GM18498 (cell line): ENCODE data around the gene TANGO2.
"Not testable (repeated sequence)": the region's sequence is repeated elsewhere in the genome, so short reads cannot be mapped to it uniquely, and the experiment has no call there.

Experiments used
- ATAC-seq: cut with Tn5 transposase; IDR thresholded peaks from one replicate; pipeline ENCODE4 v1.9.1; 2021; ENCODE audit warnings: mild to moderate bottlenecking, moderate library complexity; ENCODE audit not compliant: unreplicated experiment

The TANGO2 gene

DNA sequence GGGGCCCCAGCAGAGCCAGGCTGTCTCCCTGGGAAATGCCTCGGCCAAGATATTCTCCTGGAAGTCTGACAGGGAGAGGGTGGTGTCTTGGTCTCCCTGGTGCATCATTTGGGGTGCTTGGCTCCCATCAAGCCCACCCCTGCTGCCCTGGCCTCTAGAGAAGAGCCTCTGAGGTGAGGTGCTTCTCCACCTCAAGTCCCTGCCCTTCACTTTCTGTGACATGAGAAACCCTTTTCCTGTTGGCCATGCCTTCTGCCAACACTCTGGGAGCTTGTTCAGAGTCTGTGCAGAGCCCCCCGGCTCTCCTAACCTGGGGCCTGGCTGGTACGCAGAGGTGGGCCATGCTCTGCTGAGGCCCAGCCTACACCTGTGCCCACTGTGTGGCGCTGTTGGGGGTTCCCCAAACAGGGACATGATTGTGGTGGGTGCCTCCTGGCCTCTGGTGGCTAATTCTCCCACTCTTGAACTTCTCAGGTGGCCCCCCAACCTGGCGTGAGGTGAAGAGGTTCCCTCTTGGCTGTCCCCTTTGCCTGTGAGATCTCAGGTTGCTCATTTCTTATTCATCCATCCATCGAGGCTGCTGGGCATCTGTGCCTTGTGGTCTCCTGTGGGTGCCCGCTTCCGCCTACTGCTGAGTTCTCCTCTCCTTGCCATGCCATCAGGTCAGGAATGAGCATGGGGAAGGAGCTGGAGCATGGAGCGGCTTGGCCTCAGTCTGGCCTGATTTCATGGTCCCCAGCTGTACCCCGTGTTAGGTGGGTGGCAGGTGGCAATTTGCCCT, 40.0 kb downstream of the TANGO2 start:
- no peak for ATAC-seq

DNA sequence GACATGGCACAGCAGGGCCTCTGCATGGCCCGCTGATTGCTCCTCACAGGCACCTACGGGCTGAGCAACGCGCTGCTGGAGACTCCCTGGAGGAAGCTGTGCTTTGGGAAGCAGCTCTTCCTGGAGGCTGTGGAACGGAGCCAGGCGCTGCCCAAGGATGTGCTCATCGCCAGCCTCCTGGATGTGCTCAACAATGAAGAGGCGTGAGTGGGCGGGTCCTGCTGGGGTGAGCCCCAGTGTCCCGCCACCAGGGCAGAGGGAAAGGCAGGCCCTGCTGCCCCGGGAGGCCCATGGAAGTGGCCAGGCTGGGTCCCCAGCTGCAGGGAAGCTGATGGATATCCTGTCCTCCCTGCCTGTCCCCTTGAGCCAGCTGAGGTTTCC, 40.6 kb downstream of the TANGO2 start:
- no peak for ATAC-seq

DNA sequence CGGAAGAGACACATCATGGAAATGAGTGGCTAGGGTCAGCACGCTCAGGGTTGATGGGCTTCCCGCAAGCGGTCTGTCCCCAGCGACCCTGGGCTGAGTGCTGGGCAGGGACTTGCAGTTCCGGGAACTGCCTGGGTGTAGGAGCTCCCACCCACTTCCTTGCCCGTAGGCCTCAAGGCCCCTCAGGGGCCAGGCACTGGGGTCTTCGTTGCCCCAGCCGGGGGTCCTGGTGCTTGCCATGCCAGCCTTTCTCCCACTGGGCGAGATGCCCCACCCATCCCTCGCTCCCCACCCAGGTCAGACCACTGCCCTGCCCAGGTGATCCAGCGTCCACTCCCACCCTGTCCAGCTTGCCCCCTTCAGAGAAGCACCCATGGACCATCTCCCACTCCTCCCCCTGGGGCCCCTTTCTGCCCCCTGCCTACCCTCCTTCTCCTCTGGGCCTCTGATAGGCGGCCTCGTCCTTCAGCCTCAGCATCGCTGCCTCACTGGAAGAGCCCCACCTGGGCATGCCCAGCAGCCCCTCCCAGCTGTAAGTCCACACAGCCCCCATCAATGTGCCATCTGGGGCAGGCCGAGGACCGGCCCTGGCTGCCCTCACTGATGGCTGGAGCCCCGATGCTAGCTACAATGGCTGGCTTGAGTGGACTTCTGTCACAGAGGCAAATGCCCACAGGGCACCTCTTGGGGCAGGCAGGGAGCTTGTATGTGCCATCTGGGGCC, 41.3 kb downstream of the TANGO2 start:
- no peak for ATAC-seq

DNA sequence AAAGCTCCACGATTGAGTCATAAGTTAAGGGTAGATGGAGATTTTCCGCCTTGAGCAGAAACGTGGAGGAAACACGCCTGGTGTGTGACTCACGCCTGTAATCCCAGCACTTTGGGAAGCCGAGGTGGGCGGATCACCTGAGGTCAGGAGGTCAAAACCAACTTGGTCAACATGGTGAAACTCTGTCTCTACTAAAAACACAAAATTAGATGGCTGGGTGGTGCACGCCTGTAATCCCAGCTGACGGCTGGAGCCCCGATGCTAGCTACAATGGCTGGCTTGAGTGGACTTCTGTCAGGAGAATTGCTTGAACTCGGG, 41.8 kb downstream of the TANGO2 start:
- no peak for ATAC-seq

DNA sequence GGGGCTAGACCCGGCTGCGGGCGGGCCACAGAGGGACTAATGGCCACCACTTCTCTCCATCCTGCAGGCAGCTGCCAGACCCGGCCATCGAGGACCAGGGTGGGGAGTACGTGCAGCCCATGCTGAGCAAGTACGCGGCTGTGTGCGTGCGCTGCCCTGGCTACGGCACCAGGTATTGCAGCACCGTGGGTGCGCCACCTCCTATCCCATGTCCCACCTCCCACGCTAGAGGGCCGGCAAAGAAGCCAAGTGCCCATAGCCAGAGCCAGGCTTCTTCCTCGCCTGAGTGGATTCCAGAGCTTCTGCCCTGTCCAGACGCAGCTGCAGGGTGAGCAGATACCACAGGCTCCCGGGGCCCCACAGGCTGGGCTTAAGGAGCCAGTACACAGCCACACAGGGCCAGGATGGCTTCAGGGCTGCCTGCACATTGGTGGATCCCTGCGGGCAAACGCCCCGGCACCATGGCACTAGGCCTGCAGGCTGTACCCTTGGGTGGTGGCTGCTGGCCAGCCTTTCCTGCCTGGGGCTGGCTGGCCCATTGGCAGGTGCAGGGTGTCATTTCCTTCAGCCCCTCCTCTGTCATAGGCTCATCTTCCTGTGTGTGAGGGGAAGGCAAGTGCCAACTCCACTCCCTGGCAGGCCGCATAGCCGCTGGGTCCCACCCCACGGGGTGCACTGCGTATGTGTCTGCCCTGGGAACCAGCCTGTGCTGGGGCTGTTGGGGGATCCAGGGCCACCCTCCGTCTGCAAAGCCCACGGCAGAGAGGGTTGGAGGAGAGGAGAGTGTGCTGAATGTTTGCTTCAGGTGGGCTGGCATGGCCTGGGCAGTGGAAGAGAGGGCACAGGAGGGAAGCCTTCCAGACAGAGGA, 42.6 kb downstream of the TANGO2 start:
- no peak for ATAC-seq

DNA sequence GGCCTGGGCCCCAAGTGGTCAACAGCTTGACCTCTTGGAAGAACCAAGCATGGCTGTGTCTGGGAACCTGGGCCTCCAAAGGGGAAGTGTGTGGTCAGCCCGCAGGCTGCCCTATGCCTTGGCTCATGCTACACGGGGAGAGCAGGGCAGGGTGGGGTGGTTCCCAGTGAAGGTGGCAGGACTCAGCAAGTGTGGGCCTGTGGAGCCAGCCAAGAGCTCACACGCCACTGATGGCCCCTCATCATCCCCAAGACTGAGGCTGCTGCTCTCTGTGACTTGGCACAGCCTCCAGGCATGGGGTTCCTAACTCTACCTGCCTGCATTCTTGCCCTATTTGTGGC, 43.2 kb downstream of the TANGO2 start:
- ATAC-seq: no peak

DNA sequence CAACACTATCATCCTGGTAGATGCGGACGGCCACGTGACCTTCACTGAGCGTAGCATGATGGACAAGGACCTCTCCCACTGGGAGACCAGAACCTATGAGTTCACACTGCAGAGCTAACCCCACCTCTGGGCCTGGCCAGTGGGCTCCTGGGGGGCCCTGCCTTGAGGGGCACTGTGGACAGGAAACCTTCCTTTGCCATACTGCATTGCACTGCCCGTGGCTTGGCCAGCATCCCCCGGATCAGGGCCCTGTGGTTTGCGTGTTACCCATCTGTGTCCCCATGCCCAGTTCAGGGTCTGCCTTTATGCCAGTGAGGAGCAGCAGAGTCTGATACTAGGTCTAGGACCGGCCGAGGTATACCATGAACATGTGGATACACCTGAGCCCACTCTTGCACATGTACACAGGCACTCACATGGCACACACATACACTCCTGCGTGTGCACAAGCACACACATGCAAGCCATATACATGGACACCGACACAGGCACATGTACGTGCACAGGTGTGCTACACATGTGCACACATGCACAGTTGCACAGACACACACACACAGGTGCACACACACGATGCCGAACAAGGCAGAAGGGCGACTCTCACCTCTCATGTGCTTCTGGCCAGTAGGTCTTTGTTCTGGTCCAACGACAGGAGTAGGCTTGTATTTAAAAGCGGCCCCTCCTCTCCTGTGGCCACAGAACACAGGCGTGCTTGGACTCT, 43.8 kb downstream of the TANGO2 start:
- no peak for ATAC-seq

DNA sequence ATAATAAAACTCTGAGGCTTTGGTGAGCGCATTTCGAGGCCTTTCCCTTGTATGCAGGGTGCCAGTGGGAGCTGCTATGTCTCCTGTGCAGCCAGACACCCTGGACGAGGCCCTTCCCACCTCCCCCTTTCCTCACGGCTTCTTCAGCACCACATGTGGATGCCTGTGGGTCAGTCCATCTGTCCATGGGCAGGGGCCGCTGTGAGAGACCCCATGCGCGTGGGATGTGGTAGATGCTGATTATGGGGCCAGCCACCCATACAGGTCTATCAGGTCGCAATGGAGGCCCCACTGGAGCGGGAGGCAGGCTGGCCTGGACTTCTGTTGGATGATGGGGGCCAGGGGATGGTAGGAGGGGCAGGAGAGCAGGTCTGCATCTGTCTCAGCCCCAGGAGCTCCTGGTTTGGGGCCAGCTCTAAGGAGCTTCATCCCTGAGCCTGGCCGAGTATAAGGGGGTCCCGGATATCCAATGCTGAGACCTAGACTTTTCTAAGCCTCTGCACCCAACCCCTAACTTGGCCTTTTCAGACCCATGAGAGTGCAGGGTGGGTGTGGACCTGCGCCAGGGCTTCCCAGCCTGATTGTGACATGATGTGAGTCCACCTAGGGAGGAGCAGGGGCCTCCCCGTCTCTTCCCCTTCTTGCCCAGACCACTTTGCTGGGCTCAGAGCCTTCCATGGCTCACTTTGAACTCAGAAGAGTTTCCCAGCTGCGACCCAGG, 45.1 kb downstream of the TANGO2 start:
- no peak for ATAC-seq

DNA sequence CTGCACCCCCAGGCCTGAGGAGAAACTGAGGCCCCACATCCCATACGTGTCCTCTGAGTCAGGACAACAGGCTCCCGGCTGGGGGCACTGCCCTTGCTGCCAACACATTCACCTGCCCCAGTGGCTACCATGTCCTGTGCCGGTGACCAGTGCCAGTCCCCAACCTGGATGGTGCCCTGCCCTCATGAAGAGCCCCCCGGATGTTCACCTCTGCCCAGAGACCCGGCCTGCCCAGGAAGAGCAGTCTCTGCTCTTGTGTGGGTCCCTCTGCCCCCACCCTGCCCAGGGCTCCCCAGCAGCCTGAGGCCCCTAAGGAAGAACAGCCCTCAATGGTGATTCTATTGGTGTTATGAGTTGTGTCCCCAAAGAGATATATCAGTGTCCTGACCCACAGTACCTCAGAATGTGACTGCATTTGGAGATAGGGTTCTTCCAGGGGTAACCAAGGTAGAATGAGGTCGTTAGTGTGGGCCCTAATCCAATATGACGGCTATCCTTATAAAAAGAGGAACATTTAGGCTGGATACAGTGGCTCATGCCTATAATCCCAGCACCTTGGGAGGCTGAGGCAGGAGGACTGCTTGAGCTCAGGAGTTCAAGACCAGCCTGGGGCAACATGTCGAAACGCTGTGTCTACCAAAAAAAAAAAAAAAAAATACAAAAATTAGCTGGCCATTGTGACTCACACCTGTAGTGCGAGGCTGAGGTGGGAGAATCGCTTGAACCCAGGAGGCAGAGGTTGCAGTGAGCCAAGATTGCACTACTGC, 45.9 kb downstream of the TANGO2 start:
- ATAC-seq: no peak

DNA sequence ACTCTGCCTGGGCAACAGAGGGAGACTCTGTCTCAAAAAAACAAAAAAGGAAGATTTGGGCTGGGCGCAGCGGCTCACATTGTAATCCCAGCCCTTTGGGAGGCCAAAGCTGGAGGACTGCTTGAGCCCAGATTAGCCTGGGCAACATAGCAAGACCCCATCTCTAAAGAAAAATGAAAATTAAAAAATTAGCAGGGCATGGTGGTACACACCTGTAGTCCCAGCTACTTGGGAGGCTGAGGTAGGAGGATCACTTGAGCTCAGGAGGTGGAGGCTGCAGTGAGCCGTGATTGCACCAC, 46.4 kb downstream of the TANGO2 start:
- not testable (repeated sequence) for ATAC-seq

DNA sequence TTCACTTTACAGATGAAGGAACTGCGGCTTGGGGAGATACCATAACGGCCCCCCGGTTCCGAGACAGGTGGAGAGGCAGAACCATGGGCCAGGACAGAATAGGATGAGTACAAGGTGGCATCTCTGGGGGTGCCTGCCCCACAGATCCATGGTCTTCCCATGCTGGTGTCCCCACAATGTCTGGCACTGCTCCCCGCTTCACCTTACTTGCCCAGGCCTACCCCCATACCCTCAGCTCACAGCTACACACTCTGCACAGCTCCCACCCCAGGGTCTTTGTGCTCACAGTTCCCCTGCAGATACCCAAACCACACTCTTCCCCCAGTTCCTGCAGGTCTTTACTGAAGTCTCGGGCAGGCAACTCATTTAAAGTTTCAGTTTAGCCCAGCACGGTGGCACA, 47.7 kb downstream of the TANGO2 start:
- ATAC-seq: no peak

DNA sequence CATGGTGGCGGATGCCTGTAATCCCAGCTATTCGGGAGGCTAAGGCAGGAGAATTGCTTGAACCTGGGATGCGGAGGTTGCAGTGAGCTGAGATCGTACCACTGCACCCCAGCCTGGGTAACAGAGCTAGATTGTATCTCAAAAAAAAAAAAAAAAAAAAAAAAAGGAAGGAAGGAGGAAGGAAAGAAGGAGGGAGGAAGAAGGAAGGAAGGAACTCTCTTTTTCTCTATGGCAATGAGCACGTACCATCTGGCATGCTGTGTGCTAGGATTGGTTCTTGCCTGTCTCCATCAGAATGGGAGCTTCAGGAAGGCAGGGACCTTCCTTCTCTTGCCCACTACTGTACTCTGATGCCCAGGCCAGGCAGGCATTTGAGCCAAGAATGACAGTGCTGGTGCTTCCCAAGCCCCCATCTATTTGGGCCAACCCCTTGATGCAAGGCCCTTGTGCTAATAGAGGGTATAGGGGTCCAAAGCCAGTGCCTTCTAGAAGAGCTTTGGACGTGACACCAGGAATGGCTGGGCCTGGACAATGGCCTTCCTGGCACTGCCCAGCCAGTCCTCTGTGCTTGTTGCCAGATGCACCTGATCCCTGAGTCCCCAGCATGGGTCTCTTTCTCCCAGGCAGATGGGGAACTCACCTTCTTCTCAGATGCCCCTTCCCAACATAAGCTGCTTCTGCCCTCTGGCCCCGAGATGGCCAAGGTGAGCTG, 48.6 kb downstream of the TANGO2 start:
- ATAC-seq: no peak

DNA sequence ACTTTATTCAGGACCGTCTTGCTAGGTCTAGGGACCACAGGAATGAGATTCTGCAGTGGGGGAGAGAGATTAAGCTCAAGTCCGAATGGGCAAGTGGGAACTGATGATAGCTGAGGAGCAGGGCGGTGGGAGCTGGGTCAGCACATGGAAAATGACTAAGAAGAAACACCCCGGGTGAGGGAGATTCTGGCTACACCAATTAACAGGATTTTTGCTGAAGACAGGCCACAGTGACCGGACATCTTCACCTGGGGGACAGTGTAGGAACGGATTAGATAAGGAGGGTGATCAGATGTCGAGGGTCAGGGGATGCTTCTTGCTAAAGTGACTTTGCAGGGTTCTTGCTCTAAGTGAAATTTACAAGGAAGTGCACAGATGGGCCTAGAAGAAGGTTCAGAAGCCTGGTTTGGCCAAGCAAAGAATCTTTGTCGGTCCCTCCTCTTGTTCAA, 50.6 kb downstream of the TANGO2 start:
- ATAC-seq: no peak

DNA sequence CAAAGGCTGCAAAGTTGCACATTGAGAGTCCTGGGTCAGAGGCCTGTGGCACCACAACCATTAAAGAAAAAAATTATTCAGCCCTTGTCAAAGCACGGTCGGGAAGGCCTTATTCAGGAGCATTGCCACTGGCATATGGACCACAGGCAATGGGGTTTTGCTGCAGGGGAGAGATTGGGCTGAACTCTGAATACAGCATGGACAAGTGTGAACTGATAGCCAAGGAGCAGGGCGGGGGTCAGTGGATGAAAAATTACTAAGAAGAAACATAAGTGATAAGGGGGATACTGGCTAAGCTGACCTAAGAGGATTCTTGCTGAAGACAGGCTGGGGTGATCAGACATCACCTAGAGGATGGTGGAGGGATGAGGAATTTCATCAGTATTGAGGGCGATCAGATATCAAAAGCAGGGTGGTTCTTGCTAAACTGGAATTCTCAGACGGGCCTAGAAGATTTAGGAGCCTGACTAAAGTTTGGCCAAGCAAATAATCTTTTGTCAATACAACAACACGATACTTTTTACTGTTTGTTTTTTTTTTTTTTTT, 55.8 kb downstream of the TANGO2 start:
- ATAC-seq: no peak

DNA sequence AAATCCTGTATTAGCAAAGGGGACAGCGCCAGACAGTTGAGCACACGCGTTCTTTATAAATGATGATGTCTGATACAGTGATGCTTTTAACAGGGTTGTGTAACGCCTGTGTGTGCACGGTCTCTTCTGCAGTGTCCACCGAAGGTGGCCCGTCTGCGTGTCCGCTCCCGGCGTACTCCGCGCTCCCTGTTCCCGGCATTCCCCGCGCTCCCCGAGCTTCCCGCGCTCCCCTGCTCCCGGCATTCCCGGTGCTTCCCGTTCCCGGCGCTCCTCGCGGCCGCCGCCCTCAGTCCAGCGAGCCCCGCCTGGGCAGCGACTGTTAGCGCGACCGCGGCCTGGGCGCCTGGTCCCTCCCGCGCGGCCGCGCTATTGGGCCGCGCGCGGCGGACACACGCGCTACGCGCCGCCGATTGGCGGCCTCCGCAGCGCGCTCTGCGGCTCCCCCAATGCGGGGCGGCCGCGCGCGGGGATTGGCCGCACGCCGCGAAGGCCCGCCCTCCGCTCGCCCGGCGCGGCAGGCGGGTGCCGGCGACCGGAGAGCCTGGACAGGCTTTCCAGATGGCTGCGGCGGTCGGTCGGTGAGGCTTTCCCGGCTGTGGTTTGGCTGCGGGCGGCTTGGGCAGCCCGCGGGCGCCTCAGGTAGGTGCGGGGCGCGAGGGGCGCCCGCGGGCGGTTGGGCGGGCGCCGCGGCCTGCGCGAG, 59.0 kb downstream of the TANGO2 start, which contains the start of gene DGCR8:
Gene DGCR8 (plus strand): TSS at position 497 of the 700 bp plus-strand sequence. CDS start 5,723 bp downstream, outside the sequence.
- peak; percentile 86 for ATAC-seq

DNA sequence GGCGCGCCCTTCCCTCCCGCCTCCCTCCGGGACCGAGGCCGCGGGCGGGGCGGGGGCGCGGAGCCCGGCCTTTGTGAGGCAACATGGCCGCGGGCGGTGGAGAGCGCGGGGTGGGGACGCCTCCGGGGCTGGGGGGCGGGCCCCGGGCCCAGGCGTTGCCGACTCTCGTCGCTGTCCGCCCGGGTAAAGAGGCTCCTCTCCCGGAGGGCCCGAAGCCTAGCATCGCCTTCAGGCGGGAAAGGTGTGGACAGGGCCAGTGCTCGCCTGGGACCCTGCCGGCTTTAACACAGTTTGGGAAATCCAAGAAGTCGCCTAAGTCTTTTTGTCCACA, 59.5 kb downstream of the TANGO2 start:
- ATAC-seq: peak; percentile 76

DNA sequence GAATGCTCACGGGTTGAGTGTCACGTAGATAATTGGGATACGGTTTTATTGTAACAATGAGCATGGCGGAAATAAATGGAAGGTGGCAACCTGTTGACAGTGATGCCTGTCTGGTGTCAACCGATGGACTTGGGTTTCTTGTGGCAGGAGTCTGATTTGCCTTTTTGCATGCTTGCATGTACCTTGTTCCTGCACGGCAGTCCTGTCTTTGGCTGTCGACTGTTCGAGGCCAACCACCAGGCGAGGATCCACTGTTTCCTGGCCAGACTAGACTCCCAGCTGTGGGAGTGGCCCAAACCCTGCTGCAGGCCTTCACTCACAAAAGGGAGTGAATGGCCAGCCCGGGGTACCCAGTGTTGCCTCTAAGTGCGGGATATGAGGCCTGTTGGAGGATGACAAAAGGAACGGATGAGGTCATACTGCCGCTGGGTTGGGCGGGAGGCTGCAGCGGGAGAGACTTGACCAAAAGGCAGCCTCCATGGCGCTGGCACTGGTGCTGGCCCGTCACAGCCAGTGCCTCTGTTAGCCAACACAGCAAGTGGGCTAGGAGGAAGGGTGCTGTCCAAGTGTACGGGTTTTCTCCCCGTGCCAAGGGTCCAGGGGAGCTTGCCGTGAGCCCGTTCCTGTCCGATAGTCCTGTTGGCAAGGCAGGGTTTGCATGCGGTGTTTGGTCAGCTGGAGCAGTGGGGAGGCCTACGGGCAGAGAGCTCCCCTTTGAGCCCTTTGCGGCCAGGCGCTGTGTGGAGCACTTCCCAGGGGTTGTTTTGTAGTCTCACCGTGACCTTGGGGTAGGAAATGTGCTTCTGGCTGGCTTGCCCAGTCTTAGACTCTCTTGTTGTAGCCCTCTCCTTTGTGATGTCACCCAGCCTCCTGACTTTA, 60.1 kb downstream of the TANGO2 start:
- ATAC-seq: no peak
